NOMO-1 (cell line): ENCODE measurements around the gene ZNF280B.
A peak's percentile ranks its signal among the peaks of the same experiment; 100 is the strongest.

Experiments
- DNase-seq, 2 experiments: peaks; one replicate each; lab custom pipeline; 2025; ENCODE audit not compliant: unreplicated experiment in 2 of 2; lab: John Stamatoyannopoulos, UW

ZNF280B gene, protein sequence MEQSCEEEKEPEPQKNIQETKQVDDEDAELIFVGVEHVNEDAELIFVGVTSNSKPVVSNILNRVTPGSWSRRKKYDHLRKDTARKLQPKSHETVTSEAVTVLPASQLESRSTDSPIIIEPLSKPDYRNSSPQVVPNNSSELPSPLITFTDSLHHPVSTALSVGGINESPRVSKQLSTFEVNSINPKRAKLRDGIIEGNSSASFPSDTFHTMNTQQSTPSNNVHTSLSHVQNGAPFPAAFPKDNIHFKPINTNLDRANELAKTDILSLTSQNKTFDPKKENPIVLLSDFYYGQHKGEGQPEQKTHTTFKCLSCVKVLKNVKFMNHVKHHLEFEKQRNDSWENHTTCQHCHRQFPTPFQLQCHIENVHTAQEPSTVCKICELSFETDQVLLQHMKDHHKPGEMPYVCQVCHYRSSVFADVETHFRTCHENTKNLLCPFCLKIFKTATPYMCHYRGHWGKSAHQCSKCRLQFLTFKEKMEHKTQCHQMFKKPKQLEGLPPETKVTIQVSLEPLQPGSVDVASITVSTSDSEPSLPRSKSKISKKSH

GRCh38 chr22:22508274-22509176 lies at the start of gene ZNF280B:
TSS of gene ZNF280B (minus strand) at chr22:22508742. CDS start at chr22:22489398, 19,344 bp downstream.
- peak; percentile 70 to 88 for DNase-seq

GRCh38 chr22:22556995-22557925 lies 48.7 kb upstream of the ZNF280B start:
- DNase-seq: no peak

DNA sequence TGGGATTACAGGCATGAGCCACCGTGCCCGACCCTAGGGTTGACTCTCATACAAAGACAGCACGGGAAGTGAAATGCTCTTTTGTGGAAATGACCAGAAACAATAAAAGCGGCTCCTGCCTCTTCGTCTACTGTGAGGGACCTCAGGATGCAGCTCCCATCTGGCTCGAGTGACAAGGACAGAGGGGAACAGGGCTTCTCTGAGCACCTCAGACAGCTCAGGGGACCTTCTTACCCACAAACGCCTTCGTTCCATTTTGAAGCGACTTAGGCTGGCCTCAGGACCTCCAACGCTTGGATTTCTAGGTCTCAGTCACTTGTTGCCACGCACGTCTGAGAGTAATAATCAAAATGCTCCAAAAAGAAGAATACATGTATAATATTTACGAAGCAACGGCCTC lies 48.0 kb upstream of the ZNF280B start:
- DNase-seq: no peak

DNA sequence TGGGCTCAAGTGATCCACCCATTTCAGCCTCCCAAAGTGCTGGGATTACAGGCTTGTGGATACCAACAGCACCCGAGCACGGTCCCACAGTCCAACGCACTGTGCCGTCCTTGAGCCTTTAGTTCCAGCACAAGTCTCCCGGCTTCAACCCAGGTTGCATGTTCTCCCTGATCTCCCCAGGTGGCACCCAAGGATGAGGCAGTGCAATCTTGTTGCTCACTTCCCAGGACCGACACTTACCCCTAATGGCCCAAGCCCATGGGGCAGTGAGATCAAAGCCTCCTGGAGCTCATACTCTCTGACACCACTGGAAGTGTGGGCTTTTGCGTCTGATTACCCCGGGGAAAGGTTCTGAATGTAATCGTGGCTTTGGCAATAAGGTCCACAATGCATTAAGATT lies 47.1 kb upstream of the ZNF280B start:
- DNase-seq: no peak

- peak in 1 of 2 experiments; percentile 27 for DNase-seq
These were observed 46.2 kb upstream of the ZNF280B start for GRCh38 chr22:22554587-22555284.

- no peak for DNase-seq
These were observed 45.4 kb upstream of the ZNF280B start for GRCh38 chr22:22553735-22554586.

- DNase-seq: no peak
These were observed 44.6 kb upstream of the ZNF280B start for GRCh38 chr22:22553141-22553540.

DNA sequence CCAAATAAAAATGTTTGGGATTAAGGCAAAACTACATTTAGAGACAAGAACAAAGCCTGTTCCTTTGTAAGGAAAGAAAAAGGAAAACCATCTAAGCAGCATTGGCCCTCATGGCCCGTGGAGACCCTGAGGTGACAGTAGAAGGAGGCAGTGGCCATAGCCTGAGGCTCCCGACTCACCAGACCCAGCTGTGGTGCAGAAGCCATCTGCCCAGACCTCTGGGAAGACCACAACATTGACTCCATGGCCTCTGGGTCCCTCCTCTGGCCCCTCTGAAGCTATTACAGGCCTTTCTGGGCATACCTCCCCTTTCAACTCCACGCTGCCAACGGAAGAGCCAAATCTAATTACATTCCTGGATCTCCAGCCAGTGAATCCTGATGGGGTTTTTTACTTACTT lies 44.1 kb upstream of the ZNF280B start:
- no peak for DNase-seq

DNA sequence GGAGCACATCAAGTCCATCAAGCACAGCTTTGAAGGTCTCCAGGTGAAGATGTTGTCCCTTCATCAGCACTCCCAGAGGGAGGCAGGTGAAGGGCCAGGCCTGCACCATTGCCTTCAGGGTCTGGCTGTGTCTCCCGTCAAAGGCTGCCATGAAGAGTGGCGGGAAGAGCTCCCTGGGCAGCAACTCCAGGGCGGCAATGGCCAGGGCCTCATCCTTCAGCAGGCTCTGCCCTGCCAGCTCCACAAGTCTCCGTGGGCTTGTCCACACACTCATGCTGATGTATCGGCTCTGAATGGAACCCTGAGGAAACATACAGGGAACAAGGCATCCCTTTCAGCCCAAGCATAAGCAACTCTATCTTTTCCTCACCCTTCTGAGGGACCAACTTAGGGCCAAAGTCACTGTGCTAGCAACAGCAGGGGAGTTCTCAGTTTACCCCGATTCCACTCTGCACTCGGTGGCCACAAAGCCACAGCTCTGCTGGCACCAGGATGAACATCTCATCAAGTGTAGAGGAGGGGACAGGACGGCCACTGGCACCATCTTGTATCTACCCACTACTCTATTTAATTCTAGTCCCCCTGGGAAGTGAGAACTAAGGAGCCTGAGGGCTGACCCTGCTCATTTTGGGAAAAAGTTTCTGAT lies 42.4 kb upstream of the ZNF280B start:
- DNase-seq: no peak

- DNase-seq: no peak
These were observed 40.4 kb upstream of the ZNF280B start for GRCh38 chr22:22548910-22549309.

- DNase-seq: no peak
These were observed 39.8 kb upstream of the ZNF280B start for GRCh38 chr22:22548317-22548716.

- peak; percentile 33 to 34 for DNase-seq
These were observed 39.3 kb upstream of the ZNF280B start for GRCh38 chr22:22547692-22548300.

DNA sequence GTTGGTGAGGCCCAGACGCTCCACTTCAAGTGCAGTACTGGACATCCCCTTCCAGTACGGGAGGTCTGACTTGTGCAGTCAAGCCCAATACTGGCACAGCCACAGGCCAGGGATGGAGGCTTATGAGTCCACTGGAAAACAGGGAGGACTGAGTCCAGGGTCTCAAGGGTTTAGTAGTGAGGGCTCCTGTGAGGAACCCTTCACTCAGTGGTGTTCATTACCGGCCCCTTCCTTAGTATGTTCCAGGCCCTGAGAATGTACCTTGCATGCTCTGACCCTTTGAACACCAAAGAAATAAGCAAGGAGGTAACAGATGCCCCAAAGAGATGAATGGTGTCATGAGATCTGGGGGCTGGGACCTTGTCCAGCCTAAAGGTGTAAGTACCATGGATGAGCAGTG lies 38.7 kb upstream of the ZNF280B start:
- DNase-seq: no peak

DNA sequence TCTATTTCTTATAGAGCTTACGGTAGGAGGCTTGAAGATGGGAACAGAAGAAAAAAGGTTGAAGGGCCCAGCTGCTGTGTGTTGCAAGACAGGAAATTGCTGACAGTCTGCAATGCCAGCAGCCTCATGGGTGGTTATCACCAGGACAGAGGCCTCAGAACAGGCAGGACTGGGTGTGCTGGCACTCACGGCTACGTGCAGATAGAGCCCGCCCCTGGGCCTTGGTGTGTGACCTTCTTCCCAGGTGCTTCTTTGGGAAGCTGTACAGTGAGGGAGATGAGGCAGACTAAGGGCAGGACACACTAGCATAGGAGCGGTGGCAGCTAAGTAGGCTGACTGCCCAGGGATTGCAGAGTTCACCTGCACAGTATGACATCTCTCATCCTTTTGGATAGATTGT lies 37.9 kb upstream of the ZNF280B start:
- DNase-seq: peak; percentile 75 to 86

- no peak for DNase-seq
These were observed 36.5 kb upstream of the ZNF280B start for GRCh38 chr22:22545084-22545483.

DNA sequence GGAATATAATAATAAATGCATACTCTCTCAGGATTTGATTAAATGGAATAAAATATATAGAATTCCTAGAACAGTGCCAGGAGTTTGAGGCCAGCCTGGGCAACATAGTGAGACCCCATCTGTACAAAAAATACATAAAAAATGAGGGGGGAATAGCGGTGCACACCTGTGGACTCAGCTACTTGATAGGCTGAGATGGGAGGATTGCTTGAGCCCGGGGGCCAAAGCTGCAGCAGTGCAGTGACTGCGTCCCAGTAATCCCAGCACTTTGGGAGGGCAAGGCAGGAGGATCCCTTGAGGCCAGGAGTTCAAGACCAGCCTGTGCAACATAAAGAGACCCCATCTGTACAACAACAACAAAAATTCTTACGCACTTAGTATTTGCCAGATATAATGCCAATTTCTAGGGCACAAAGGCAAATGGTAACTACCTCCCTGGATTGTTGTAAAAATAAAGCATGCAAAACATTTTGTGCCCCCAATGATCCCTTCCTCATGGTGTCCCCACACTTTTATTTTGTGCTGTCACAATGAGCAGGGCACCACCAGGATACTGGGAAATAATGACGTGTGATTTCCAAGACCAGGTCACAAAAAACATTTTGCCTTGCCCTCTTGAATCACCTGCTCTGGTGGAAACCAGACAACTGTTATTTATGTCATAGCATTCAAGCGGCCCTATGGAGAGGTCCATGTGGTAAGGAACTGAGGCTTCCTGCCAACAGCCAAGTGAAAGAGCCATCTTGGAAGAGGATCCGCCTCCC lies 29.9 kb upstream of the ZNF280B start:
- no peak for DNase-seq

DNA sequence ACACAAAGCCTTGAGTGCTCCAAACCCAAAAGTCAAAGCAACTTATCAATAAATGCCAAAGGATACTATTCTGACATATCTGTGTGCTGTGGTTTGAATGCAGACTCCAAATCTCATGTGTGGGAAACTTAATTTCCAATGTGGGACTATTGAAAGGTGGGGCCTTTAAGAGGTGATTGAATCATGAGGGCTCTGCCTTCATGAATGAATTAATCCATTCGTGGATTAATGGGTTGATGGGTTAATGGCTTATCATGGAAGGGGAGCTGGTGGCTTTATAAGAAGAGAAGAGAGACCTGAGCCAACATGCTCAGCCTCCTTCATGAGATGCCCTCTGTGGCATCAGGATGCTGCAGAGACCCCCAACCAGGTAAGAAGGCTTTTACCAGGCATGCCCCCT lies 28.4 kb upstream of the ZNF280B start:
- DNase-seq: no peak
